Esophagus squamous epithelium (tissue), 4 donors: Measurements from ENCODE around the gene FLT3LG.

Experiments used
- CTCF ChIP-seq, 6 experiments: fragments of 450-650 bp in 4 of 6; fragments of 200-600 bp in 2 of 6; sonication (generic) in 2 of 6; IDR thresholded peaks; one replicate each; pipeline ENCODE4 v1.5.1; 2016 to 2019; ENCODE audit warnings: antibody characterized with exemption in 6 of 6, mild to moderate bottlenecking in 4 of 6, moderate library complexity in 4 of 6
- POLR2A ChIP-seq, 4 donors: fragments of 450-650 bp; IDR thresholded peaks; one replicate each; pipeline ENCODE4 v1.6.1; 2017; ENCODE audit warnings: antibody characterized with exemption in 4 of 4, mild to moderate bottlenecking in 4 of 4, moderate library complexity in 3 of 4

GRCh38 chr19:49438261-49438660 lies 35.8 kb upstream of the FLT3LG start:
- TF ChIP-seq CTCF (IDR thresholded peaks at IDR 0.05) (no peak), POLR2A (IDR thresholded peaks at IDR 0.05) (no peak)
